ENCODE results near the gene TECTB.
A peak's percentile ranks its signal among the peaks of the same experiment; 100 is the strongest.

TECTB gene

DNA sequence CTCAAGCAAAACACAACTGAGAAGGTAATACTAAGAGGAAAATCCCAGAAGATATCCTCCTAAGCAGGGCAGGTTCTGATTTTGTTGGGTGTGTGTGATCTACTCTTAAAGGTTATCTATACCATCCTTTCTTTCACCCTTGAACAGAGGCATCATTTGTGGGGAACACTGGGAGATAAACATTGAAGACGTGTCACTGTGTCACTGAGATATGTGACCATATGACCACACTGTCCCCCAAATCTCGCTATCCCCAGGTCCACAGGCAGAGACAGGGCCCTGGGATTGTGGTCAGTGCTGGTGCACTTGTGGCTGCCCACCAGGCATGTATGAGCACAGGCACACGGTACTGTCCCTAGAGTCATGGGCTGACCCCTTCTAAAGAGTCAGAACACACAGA, 30.0 kb downstream of the TECTB start:
- no peak for DNase-seq

DNA sequence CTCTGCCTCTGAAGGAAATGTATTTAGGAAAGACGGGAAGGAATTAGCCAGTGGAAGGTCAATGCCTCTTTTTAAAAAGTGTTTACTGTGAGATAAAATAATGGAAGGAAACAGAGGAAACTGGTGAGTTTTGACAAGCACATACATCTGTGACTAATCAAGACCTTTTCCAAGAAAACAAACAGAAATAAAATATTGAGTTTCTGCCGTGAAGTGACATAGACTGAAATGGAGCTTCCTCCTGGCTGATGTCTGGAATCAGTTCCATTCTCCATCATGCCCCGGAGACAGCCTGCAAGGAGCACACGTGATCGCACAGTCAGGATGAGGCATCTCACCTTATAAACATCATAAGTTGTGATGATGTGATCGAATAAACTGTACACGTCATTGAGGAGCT, 30.7 kb downstream of the TECTB start:
- DNase-seq, result no peak

DNA sequence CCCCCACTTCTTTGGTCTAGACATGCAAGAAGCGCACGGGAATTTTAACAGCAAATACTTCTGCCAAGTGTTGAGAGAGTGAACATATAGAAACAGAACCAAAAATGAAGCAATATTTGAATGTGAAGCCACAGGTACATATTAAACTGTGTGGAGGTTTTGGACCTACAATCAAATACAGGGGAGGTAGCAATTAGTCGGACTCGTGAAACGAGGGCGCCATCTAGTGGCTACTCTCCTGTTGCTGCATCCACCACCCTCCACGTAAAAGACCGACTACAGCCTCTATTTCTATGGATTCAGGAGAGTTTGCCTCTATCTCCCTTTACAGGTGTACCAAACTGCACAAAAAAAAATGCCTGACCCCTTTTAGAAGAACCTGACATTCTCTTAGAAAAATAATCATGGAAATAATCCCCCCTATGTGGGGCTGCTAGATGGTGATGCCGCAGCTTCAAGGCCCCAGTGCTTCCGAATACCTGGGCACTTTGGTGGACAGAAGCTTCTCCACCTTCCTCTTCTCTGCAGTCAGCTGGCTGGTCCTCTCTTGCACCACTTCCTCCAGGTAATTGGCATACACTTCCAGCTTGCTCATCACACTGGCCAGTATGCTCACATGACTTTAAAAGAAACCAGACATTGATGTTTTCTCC, 31.7 kb downstream of the TECTB start:
- DNase-seq, result peak; percentile 61

- no peak for DNase-seq
Measured at GRCh38 chr10:112327678-112328077, 44.5 kb downstream of the TECTB start.

GRCh38 chr10:112330162-112330561, 47.0 kb downstream of the TECTB start:
- DNase-seq, result no peak

DNA sequence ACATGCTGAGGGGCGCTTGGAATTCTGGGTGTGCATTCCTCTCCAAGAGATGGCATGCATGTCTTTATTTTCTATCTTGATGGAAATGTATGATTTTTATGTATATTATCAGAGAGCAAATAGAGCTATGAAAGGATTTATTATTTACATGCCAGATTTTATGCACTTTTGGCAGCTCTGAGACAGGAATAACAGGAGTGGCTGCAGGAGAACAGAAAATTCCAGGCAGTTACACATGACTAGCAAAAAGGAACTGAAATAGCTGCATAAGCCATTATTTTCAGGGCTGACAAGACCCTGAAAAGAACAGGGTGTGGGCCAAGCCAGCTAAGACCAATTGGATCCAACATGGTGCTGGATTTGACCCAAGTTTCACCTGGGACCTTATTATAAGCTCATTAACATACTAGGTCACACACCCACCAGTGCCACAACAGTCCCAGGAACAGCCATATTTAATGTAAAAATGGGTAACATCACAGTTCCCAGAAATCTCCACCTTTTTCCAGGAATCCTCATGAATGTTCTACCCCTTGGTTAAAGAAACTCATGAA, 47.5 kb downstream of the TECTB start:
- no peak for DNase-seq

DNA sequence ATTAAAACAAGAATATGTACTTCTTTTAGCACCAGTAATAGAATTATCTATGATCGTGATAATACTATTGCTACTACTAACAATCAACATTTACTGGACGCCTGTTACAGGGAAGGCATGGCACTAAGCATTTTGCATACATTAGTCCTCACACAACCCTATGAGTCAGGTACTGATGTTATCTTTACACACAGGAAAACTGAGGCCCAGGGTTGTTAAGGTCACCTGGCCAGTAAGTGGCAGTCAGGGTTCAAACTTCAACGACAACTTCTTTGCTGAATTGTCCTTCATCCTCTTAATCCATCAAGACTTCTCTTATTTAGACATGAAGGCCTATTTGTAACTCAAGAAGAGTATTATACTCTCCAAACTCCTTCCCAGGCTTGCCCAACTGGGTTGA, 48.8 kb downstream of the TECTB start:
- no peak for DNase-seq

GRCh38 chr10:112332509-112333228, 49.5 kb downstream of the TECTB start:
- no peak for DNase-seq

DNA sequence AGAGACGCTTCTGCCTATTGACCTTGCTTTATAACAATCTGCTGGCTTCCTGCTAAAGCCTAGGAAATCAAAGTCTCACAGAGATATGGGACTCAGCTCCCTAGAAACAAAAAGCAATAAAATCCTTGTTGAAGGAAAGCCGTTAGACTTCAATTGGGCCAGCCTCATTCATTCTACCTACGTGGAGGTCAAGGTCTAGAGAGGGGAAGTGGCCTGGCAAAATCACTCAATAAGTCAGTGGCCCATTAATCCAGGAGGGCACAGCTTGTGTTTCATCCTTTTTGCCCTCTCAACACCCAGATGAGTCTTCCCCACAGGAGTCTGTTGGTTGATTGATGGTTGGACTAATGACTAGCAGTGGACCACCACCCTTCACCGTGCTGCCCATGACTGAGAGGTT, 50.3 kb downstream of the TECTB start:
- DNase-seq, result no peak

DNA sequence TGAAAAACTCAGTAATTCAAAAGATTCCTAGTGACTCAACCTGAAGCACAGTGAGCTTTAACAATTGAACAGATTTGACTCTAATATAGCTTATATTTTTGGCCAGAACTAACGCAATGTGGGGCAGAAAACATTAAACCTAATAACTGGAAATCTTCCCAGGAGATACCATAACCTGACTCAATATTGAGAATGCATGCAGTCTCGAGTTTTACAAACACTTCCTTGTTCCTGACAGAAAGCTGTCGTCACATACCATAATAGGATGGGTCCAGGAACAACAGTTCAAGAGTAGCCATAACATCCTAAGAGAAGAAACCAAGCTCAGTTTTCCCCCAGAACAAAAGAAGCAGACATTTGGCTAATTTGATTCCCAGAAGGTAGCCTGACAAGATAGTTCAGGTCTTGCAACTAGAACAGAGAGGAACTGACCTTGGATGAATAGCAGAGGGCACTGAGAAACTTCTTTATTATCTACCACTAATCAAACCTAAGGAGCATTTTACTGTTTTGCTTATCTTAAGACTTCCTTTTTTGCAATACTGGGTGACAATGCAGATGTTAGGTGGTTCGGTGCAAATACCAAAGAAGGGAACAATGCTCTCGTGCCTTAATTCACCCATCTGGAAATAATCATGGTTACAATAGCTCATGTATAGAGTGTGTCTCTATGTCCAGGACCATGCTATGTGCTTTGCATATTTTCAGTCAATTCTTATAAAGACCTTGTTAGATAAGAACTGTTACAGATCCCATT, 52.1 kb downstream of the TECTB start:
- DNase-seq, result peak; percentile 55

DNA sequence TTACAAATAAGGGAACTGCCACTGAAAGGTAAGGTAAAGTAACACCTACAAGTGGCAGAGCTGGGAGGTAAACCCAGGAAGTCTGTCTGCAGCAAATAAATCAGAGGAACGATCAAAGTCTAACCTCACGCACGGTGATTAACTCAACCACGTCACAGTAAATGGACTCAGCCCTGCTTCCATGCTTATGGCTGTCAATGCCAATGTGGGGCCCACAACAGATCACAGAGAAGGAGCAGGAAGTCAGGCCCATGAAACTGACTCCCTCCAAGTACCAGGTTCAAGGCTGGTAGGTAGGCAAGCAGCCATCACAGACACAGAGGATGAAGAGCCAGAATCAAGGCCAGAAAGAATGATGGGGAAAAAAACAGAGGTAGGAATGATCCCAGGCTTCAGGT, 52.7 kb downstream of the TECTB start:
- no peak for DNase-seq

- no peak for DNase-seq
Measured at GRCh38 chr10:112336556-112337201, 53.5 kb downstream of the TECTB start.

GRCh38 chr10:112338957-112339356, 55.8 kb downstream of the TECTB start:
- no peak for DNase-seq

DNA sequence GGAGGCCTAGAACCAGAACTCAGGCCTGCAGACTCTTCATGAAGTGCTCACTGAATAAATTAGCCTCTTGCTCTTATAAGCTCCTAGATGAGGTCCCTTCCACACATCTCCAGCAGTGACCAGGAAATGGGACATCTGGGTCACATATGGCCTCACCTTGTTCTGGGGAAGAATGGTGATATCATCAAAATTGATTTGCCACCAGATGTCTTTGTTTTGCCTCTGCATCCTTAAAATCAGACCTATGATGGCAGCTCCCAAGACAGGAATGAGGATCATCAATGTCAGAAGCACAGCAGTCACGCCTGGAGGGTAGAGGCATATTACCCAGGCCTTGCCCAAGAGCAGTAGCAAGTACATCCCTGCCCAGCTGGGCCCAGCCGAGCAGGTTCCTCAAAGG, 57.4 kb downstream of the TECTB start:
- no peak for DNase-seq

DNA sequence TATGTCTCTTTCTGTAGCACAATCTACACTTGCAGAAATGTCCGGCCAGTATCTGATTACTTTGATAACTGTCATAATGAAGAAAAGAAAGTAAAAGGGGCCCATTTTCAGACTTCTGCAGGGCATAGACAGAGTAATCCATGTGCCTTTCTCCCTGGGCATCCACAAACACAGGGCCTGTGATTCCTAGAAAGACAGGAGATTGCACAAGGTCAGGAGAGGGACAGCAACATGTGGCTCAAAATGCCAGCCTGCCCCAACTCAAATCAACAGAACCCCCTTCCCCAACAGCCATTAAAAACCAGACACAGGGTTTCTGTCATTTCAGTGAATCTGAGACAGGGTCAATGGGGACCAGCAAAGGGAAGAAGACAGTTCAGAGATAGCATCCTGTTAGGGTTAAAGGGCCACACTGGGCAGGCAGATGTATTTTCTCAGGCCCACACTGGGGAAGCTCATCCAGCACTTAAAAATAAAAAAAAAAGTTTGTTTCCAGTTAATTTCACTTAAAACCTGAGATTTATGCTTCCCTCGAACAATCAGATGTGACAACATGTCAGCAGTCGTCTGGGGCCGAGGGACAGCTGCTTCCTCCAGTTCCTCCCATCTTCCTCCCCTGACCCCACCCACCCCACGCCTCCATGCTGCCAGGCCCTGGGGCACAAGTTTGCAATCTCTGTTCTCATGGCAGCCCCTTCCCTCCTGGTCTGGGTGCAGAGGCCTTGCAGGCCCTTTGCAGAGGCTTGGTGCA, 60.0 kb downstream of the TECTB start:
- DNase-seq, result no peak

DNA sequence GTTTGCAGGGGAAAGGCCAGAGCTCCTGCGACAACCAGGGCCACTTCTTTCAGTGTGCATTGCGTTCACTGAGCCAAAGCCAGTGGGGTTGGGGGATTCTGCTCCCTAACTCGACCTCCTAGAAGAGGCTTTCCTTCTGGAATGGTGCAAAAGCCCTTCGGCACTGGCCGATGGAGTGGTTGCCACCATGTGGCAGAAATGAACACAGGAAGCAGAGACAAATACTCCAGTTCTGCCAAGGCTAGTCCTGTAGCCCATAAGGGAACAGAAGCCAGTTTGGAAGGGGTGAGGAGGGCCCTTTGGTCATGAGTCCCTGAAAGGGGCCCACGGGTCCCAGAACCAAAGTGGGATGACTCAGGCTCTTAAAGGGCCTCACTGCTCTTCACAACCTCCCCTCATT, 61.1 kb downstream of the TECTB start:
- DNase-seq, result no peak

GRCh38 chr10:112345202-112345601, 62.0 kb downstream of the TECTB start:
- DNase-seq, result no peak

DNA sequence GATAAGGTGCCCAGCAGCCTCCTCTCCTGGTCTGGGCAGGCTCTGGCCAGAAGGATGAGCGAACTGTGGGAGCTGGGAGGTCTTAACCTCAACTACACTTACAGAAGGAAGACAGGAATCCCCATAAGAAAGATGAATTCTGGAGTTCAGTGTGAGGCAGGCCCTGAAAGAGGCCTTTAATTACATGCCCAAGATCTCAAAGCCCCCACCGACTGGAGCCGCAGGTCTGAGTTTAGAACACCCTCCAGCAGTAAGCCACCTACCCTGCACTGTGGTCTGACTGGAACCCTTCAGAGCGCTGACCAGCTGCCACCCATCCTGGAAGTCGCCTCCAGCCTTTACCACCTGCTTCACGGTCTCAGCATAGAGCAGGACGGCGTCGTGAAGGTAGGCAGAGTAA, 62.5 kb downstream of the TECTB start:
- DNase-seq, result no peak

- DNase-seq, result no peak
Measured at GRCh38 chr10:112346774-112347173, 63.6 kb downstream of the TECTB start.

DNA sequence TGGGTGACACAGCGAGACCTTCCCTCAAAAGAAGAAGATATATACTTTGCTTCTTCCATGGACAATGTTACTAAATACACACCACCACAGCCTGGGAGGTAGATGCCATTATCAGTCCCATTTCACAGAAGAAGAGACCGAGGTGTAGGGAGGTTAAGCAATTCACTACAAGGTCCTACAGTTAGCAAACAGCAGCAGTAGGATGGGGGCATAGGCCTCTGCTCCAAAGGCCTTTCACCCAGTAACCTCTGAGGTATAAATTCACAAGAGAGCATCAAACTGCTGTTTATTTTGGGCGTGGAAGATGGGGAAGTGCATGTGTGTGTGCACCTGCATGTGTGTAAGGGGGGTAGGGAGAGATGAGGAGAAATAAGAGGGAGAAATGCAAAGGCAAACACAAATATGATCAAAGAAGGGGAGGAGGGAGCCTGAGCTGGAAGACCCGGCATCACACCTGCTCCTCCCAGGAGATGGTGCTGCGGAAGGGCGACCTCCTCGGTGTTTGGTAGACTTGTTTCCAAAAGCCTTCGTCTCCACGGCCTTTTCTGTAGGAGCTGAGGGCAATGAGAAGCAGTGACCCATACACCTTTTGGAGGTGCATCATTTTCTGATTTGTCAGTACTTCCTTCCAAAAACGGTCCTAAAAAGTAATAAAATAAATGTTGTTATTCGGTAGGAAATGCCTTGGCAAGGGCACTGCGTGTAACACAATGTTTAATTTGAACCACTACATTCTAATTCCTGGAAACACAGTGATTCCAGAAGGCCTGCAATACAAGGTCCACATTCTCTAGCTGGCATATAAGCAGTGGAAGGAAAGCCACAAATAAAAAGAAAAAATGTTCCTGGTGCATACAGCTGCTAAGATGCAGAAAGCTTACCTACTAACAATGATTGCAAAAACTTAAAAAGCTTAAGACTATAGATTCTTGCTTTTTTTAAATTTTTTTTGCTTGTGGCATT, 64.8 kb downstream of the TECTB start:
- no peak for DNase-seq

DNA sequence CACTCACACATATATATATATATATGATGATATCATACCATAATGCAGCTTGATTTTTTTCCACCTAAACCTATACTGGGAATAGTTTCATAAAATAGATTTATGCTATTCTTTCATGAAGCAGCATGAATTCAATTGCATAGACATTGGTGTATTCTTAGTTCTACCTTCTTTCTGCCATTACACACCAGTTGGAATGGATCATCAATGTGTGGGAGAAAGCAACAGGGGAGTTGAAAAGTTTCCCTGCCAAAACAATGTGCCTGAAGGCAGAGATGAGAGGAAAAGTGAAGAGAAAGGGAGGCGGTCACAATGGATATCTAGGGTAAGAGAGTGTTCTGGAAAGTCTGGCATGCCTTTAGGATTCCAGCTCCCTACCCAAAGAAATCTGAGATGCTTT, 65.6 kb downstream of the TECTB start:
- no peak for DNase-seq
